ENCODE results near the gene ECHS1.

- no peak for TF ChIP-seq CTCF (IDR thresholded peaks at IDR 0.05 in 2 of 3, conservative IDR thresholded peaks at IDR 0.05 in 1 of 3; ENCODE audit: insufficient read depth in 2 of 3, low read depth in 1 of 3, low read length in 3 of 3)
- TF ChIP-seq ZNF274 (IDR thresholded peaks at IDR 0.05; ENCODE audit: borderline replicate concordance, low read depth, low read length), result no peak
Measured at GRCh38 chr10:133334503-133335245, 38.5 kb downstream of the ECHS1 start.
